NB4 (cell line): ENCODE measurements around the gene PLA2G4B.

Source experiments
- DNase-seq: peaks from one replicate; pipeline ENCODE4 v3.0.0; 2010; ENCODE audit warnings: low read depth
- H3K4me3 ChIP-seq: one replicate; pipeline ENCODE4 v1.5.1; 2011; ENCODE audit warnings: mild to moderate bottlenecking, low read depth, low read length, moderate library complexity
- MYC ChIP-seq: IDR thresholded peaks from 2 replicates; pipeline ENCODE4 v1.6.1; 2011; ENCODE audit warnings: low read depth, low read length
- POLR2A ChIP-seq: IDR thresholded peaks from 2 replicates; pipeline ENCODE4 v1.6.1; 2011; ENCODE audit warnings: mild to moderate bottlenecking; ENCODE audit not compliant: insufficient read length; ENCODE audit errors: extremely low read depth
- TF ChIP-seq, protein P1 (sequence below): IDR thresholded peaks from 2 replicates; pipeline ENCODE4 v1.6.1; 2011; ENCODE audit warnings: low read depth, low read length
- TF ChIP-seq, protein P2 (sequence below): IDR thresholded peaks from one replicate; pipeline ENCODE4 v1.5.1; 2012; ENCODE audit warnings: low read depth, low read length

Gene PLA2G4B

DNA sequence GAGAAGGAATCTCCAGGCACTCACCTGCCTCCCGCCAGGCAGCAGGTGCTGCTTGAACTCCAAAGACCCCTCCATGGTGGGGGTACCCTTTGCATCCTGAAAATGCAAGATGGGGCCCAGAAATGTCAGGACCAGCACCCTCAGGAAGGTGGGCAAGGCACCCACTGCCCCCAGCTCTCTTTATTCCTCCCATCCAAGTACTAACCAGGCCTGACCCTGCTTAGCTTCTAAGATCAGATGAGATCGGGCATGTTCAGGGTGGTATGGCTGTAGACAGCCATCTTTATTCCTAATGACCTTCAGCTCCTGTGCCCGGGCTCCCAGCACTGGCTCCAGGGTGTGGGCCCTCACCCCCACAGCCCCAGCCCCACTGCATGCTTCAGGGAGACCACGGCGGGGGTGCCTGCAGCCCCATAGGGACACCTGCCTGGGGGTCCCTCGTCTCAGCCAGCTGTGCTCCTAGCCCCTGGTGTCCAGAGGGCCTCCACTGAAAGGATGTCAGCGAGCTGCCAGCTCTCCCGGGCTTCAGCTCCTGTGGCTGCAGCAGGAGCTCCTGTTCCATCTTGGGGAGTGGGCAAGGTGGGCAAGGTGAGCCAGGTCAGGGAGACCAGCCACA, 13.2 kb downstream of the PLA2G4B start:
- TF ChIP-seq, protein P1, sequence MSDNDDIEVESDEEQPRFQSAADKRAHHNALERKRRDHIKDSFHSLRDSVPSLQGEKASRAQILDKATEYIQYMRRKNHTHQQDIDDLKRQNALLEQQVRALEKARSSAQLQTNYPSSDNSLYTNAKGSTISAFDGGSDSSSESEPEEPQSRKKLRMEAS, result no peak
- TF ChIP-seq MYC, result no peak
- TF ChIP-seq POLR2A, result no peak
- TF ChIP-seq, protein P2, sequence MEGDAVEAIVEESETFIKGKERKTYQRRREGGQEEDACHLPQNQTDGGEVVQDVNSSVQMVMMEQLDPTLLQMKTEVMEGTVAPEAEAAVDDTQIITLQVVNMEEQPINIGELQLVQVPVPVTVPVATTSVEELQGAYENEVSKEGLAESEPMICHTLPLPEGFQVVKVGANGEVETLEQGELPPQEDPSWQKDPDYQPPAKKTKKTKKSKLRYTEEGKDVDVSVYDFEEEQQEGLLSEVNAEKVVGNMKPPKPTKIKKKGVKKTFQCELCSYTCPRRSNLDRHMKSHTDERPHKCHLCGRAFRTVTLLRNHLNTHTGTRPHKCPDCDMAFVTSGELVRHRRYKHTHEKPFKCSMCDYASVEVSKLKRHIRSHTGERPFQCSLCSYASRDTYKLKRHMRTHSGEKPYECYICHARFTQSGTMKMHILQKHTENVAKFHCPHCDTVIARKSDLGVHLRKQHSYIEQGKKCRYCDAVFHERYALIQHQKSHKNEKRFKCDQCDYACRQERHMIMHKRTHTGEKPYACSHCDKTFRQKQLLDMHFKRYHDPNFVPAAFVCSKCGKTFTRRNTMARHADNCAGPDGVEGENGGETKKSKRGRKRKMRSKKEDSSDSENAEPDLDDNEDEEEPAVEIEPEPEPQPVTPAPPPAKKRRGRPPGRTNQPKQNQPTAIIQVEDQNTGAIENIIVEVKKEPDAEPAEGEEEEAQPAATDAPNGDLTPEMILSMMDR, result no peak
- no peak for DNase-seq
- no peak overlapping the region for H3K4me3 ChIP-seq

DNA sequence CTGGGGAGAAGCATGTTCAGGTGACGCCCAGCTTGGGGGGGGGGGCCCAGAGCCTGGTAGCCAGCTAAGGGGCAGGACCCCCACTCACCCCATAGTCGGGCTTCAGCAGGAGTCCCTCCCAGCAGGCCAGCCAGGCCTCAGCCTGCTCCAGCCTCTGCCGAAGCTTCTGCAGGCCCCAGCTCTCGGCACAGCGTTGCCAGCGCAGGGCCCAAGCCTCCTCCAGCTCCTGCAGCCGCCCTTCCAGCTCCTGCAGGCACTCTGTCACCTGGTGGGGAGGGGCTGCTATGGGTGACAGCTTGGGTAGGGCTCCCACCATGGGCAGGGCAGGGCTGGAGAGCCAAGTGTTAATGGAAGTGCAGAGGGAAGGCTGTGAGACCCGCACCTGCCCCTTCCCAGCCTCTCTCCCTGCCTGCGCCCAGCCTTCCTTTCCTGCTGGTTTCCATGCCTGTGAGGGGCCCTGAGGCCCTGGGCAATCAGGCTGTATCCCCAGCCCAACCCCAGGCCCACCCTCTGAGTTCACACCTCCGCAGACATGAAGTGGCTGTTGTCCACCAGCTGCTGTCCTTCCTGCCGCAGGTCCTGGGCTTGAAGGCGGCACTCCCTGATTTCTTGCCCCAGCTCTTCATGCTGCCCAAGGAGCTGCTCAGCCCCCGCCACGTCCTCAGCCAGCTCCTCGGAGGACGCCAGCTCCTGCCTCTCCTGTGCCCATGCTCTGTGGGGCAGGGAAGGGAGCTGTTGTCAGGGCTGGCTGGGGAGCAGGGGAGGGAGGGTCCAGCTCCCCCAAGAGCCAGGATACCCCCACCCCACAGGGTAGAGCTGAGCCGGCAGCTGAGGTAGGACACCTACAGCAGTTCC, 14.3 kb downstream of the PLA2G4B start:
- no peak for TF ChIP-seq POLR2A
- TF ChIP-seq MYC, result no peak
- no peak overlapping the region for H3K4me3 ChIP-seq
- DNase-seq, result no peak

DNA sequence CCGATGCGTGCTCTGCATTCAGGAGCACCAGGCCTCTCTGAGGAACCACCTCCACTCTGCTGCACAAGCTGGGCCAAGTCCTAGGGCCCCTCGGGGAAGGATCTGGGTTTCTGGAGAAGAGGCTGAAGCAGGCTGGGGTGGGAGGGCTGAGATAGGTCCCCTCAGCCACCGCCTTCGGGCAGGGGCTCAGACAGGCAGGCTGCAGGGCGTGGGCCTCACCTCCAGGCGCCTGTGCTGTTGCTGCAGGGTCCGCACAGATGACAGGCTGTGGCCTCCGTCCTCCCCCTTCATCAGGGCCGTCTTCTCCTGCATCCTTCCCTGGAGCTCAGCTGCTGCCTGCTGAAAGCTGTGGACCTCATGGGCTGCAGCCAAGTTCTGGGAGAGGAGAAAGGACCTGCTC, 15.2 kb downstream of the PLA2G4B start:
- TF ChIP-seq POLR2A, result no peak
- TF ChIP-seq, protein P2, result no peak
- no peak overlapping the region for H3K4me3 ChIP-seq
- no peak for DNase-seq

DNA sequence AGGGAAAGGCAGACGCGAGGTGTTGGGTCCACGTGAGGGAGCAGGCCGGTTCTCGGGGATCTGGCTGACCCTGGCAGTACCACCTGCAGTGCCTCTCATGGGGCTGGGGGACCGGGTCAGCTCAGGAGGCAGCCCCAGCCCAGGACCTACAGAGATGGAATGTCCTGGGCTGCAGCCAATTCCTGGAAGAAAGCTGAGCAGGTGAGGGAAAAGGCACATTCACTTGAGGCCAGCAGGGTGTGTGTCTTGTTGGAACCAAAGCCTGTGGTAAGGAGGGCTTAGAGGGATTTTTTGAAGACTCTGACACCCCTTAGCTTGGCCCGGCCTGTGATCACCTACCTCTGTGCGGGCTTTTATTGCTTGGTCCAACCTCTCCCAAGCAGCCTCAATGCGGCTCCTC, 15.8 kb downstream of the PLA2G4B start:
- H3K4me3 ChIP-seq, result no peak overlapping the region
- no peak for TF ChIP-seq POLR2A
- TF ChIP-seq MYC, result no peak
- TF ChIP-seq, protein P1, result no peak
- TF ChIP-seq, protein P2, result no peak
- DNase-seq, result no peak

DNA sequence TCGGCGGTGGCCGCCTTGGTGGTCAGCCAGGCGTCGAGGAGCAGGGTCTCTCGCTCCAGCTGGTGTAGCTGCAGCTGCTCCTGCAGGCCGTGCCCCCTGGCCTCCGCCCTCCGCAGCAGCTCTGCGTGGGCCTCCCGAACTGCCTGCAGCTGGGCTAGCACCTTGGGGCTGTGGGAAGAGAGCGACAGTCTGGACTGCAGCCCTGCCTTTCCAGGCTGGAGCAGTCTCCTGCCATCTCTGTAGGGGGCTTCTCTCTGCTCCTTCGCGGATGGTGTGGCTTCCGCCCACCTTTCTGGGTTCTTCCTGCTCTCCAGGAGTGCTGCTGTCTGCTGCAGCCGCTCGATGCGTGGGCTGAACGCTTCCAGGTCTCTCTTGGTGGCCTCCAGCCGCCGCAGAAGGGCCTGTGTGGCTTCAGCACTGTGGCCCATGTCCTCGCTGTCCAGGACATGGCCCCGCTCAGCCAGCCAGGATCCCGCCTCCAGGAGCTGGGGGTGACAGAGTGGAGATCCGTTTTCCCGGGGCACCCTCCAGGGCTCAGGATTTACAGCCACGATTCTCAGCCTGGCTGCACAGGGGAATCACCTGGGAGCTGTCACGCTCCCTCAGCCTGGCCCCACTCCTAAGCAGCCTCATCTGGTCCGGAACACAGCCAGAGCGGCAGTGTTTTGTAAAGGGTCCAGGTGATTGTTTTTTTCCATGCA, 16.8 kb downstream of the PLA2G4B start:
- H3K4me3 ChIP-seq, result no peak overlapping the region
- TF ChIP-seq POLR2A (no peak), MYC (no peak)
- TF ChIP-seq, protein P2, result no peak
- DNase-seq, result no peak

DNA sequence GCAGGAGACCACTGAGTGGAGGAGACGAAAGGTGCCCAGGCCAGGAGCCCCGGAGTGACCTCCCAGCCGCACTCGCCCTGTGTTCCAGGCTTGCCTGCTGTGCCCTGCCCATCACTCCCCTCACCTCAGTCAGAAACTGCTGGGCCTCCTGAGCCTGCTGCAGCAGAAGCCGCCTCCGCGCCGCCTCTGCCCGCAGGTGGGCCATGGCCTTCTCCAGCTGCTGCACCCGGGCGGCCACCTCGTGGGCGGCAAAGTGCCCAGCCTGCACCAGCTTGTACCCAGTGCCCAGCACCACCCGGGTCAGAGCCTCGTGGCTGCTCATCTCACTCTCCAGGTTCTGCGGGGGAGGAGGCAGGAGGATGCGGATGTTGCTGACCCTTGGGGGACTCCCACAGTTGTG, 17.6 kb downstream of the PLA2G4B start:
- no peak overlapping the region for H3K4me3 ChIP-seq
- TF ChIP-seq POLR2A (no peak), MYC (no peak)
- TF ChIP-seq, protein P1, result no peak
- TF ChIP-seq, protein P2, result no peak
- DNase-seq, result no peak
